AG08395 (cell line): ENCODE results near the gene DCDC2.
"Not testable (repeated sequence)": the region's sequence is repeated elsewhere in the genome, so short reads cannot be mapped to it uniquely, and the experiment has no call there.

ENCODE experiments used
- DNase-seq: peaks from one replicate; pipeline ENCODE4 v3.0.0; 2012; ENCODE audit warnings: mixed read lengths, low spot score

The DCDC2 gene

DNA sequence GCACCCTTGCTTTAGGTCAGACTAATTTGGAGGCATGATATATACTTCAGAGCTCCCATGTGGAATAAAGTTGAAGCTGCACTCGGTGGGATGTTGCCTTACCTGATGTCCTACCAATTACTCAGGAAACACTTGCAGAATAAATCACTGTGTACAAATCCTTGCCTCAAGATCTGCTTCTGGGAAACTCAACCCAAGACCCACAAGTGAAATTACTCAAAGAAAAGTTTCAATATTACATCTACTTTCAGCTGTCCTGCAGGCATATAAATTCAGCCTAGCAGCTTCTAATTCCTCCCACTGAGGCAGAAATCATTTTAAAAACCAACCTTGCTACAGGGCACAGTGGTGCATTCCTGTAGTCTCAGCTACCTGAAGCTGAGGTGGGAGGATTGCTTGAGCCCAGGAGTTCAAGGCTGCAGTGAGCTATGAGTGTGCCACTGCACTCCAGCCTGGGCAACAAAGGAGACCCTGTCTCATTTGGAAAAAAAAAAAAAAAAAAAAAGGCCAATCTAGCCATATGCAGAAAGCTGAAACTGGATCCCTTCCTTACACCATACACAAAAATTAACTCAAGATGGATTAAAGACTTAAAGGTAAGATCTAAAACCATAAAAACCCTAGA is 20.7 kb upstream of the DCDC2 start:
- no peak for DNase-seq

DNA sequence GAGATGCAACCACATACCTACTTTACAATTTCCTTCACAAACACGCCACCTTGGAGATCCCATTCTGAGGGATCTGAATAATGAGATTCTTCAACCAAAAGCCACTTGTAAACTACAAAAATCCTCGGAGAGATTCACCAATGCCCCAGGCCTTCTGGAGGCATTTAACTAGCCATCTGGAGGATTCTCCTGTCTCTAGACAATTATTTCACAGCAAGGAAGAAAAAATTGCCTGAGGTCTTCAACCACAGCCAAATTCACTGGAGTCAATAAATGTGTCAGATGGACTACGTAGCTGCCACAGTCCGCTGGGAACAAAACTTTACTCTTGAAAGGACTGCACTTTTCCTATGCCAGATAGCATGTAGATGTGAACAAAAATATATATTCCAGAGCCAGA is 19.0 kb upstream of the DCDC2 start:
- no peak for DNase-seq

DNA sequence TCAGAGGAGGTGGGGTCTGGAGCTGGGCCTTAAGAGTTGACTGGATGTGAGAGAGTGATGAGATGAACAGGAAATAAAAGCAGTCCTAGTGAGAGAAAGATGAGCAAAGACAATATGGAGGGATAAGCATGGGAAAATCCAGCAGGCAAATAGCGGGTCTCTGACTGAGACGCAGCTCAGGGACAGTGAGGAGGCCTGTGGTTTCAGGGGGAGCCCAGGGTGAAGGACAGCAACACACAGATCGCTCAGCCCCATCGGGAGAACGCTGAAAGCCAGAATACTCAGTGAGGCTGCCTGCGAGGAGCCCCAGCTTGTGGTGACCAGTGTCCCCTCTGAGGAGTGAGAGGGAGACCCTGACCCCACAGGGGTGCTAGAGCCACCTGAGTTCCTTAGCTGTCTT is 16.8 kb upstream of the DCDC2 start:
- no peak for DNase-seq

DNA sequence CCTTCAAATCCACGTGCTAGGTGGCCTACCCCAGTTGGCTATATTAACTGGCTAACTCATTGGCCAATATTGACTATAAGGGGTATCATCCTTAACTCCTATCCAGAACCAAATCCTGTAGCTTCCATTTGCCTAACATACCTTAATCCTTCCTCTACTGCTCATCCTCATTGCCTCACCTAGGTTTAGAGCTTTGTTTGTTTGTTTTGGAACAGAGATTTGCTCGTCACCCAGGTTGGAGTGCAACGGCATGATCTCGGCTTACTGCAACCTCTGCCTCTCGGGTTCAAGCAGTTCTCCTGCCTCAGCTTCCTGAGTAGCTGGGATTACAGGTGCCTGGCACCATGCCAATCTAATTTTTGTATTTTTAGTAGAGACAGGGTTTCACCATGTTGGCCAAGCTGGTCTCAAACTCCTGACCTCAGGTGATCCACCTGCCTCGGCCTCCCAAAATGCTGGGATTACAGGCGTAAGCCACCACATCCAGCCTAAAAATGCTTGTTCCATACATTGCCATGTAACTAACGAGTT is 7.3 kb upstream of the DCDC2 start:
- DNase-seq: not testable (repeated sequence)

DNA sequence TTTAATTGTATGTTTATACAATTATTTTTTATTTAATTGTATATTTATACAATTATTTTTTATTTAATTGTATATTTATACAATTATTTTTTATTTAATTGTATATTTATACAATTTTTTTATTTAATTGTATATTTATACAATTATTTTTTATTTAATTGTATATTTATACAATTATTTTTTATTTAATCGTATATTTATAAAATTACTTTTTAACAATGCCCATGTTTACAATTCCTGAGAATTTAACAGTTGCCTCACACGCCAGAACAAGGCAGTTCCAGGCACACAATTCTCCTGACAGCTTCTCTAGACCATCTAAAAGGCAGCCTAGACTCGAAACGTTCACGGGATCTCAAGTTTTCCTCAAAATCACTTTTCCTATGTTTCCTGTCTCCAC is 4.5 kb upstream of the DCDC2 start:
- DNase-seq: not testable (repeated sequence)

DNA sequence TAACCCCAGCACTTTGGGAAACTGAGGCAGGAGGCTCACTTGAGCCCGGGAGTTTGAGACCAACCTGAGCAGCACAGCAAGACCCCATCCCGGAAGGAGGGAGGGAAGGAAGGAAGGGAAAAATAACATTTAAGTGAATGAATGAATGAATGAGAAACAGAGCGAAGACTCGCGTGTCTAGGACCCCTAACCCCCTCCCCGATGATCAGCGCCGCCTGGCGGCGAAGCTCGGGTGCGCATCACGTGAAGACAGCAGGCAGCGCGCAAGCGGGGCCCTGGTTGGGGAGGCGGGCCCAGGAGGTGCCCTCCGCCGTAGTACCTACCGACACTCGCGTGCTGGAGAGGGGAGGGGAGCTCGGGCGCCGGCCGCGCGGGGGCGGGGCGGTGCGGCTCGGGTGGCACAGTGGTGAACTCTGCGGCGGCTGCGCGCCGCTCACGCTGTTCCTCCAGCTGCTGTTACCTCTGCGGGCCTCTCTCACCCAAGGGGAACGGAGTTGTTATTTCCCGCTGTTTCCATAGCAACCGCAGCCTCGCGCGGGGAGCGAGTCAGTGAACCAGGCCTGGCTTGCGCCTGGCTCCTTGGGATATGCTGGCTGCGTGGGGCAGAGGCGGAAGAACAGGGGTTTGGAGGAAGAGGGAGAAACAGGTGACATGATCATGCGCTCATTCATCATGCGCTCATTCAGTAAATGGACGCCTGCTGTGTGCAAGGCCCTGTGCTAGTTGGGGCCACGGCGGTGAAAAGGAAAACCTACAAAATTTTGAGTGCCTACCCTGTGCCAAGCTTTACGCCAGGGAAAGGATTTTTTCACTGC is 2.0 kb upstream of the DCDC2 start:
- peak; percentile 63 for DNase-seq

DNA sequence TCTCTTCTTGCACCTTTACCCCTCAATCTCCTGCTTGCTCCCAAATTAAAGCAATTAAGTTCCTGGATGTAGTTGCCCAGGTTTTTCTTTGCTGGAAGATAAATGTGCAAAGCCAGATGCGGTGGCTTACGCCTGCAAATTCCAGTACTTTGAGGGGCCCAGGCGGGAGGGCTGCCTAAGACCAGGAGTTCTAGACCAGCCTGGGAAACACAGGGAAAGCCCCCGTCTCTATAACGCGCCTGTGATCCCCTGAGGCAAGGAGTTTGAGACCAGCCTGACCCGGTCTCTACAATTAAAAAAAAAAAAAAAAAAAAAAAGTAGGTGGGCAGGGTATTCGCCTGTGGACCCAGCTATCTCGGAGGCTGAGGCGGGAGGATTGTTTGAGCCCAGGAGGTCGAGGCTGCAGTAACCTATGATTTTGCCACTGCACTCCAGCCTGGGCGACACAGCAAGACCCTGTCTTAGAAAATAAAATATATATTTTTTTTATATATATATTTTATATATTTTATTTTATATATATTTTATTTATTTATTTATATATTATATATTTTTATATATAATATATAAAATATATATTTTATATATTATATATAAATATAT is 461 bp upstream of the DCDC2 start:
- no peak for DNase-seq

DNA sequence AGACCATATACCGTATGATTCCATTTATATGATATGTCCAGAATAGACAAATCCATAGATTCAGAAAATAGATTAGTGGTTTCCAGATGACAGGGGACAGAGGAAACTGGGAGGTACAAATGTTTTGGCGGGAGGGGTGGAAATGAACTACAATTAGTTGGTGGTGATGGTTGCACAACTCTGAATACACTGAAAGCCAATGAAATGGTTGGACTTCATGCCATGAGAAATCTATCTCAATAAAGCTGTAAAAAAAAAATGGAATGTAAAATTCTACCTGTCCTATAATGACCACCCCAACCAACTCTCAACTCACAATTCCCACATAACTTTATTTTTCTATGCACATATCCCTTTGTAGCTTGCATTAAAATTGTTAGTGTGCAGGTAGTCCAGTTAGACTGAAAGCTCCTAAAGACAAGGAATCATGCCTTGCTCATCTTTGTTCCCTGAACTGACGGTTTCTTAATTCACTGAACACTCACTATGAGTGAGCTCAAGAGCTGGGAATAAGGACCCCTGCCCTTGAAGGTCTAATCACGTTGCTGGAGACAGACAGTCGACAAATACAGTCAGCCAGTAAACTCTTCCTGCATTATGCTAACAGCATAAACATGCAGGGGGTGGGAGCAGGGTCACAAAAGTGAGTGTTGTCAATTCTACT is 1.4 kb downstream of the DCDC2 start:
- no peak for DNase-seq

DNA sequence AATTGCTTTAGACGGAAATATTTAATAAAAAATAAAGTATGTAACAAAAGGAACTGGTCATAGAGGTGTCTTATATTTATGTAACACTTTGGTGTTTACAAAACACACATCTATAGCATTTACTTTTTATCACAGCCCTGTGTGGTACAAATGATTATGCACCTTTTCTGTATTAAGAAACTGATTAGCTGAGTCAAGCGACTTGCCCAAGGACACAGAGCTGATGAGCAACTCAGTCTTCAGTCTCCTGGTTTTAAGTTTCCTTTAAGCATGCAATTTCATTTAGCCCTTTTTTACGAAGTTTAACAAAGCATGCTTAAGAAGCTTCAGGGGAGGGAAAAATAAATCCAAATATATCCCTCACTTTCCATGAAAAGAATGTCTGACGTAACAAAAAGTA is 2.5 kb downstream of the DCDC2 start:
- no peak for DNase-seq

DNA sequence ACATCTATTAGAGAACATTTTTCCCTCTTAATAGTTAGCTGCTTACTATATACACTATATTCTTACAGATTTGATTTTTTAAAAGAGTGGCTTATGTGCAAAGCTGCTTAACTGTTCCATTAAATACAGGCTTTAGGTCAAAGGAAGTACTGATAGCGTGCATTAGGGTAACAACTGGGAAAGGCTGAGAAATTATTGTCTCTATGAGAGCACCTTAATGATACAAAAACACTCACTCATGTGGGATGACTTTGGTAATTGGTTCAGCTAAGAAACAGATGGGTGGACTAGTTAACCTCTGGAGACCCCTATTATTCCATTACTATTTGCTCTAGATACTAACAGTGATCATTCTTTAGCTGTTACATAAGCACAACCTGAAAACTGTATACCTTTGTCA is 4.0 kb downstream of the DCDC2 start:
- DNase-seq: no peak

DNA sequence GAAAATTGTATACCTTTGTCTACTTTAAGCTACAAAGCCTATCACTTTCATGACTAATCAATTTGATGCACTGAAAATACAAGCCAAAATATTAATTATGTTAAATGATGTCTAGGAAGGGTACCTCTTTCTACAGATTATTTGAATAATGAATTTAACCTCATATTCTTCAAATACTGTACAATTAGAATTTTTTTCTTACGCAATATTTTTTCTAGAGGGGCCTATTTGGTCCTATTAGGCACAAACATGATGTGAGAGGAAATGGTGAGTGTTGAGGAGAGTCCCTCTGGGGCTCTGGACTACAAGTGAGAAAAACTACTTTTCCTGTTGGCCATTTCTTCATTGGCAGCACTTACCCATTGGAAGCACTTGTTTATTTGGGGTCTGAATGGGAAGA is 5.4 kb downstream of the DCDC2 start:
- DNase-seq: no peak

DNA sequence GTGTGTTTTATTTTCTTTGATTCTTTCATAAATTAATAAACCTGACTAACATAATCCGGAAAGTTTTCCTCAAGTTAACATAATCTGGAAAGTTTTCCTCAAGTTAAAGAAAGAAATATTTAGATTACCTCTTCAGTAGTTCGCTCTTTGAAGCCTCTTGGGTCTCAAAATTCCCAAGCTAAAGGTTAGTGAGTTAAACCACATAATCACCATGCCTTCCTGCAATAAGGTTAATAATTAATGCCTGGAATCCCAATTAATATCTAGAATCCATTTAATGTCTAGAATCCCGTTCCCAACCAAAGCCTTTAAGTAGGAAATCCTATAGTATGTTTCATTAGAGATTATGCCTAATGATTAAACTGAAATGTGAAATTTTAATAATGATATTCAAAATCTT is 12.9 kb downstream of the DCDC2 start:
- DNase-seq: no peak

DNA sequence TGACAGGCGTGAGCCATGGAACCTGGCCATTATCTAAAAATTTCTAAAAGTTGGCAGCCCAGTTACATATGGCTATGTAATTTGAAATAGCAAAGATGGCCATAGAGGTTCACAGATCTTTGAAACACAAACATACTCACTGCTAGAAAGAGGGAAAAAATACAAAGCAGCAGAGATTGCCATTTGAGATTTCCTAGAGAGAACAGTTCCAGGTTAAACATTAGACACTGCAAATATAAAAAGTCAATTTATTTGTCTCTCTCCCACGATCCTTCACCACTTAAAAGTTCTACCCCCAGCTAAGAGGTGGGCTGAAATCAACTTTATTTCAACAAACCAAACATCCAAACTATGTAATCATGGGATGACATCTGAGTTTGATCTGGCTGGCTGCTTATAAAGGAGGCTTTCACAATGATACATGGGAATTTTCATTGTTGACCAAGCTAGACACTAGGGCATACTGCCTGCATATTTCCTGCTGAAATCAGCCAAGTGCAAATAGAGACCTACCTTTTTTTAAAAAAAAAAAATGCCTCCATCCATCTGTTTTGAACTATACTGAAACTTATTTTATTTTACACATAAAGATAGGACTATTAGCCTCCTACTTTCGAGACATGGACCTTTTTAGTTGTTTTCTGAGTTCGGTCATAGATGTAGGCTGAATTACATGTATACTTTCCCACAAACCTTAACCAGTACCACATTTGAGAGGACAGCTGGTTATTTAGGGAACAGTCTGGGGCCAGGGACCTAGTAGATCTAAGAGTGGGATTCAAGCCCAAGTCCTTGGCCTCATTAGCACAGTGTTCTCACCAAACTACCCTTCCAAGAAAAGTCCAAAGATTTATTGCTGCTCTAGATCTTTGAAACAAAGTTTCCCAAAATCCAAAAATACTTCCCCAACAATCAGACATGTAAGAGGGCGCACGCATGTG is 16.6 kb downstream of the DCDC2 start:
- no peak for DNase-seq

DNA sequence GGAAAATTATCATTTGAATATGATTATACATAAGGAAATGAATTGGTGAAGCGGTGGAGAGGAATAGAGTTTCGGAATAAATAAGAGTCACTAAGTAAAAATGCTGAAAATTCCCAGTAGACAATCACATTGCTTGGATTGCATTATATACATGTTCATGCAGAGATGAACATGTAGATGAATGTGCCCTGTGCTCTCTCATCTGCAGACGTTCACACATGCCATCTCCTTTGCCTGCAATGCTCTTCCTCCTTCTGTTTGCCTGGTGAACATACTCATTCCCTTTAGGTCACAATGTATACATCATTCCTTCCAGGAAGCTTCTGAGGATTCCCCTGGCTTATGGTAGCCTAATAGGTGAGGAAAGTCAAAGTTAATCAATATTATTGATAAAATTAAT is 17.9 kb downstream of the DCDC2 start:
- no peak for DNase-seq

DNA sequence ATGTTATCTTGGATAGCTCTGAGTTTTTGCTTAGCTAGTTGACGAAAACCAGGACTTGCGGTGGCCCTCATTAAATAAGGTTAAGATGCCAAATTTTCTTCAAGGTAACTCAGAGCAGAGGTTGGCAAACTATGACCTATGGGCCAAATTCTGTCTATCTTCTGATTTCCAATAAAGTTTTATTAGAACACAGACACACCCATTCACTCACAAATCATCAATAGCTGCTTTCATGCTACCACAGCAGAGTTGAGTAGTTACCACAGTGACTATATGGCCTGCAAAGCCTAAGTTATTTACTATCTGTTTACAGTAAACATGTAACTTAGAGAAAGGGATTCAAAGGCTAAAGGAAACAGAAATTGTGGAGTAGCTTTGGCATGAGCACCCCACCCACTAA is 23.6 kb downstream of the DCDC2 start:
- DNase-seq: no peak

DNA sequence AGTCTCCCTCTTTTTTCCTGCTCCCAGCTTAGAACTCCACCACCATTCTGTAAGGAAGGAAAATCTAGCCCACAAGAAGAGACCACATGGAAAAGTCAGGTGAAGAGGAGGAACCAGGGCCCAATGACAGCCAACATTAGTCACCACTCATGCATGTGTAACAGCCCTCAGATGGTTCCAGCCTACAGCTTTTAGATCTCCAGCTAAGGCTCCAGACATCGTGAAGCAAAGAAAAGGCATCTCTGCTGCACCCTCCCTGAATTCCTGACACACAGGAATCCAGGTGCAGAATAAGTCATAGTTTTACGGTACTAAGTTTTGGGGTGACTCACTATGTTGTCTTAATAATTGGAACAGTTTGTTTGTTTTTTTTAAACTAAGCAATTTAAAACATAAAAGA is 25.5 kb downstream of the DCDC2 start:
- DNase-seq: no peak

DNA sequence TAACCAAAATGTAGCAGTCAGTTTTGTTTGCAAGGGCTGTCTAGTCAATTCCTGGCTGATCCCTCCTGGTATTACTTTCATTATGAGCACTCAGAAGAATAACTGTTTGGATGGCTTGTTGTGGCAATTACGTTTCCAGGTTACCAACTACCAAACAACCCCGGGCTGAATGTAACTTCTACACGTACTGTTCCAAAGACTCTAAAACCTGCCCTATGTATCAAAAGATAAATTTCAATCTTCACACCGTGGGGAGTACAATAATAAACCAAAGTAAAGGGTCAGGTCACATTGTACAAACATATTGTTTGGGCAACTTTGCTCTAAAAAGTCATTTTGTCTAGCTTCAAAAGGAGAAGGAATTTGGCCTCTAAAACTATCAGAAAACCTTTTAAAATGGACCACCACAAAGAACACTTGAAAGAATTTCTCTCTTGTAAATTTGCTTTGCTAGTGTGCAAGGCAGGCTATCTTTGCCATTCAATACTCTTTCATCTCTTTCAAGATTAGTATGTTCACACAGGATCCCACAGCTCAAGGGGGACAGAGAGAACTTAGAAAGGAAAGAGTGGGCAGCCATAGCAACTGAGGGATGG is 27.6 kb downstream of the DCDC2 start:
- no peak for DNase-seq

DNA sequence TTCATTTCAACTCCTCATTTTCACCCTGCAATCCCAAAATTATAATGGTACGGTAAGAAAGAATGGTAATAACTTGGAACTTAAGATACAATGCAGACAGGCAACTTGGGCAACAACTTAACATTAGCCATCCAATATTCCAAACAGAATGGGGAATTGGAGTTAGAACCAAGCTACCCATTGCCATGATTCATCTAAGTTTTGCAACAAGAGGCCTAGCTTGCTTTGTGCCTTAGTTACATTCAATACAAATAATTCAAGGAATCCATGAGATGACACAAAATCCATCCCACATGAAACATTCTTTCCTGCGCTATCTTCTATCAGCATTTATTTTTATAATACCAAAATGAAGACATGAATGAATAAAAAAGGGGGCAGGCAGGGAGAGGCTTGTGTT is 28.4 kb downstream of the DCDC2 start:
- DNase-seq: no peak

DNA sequence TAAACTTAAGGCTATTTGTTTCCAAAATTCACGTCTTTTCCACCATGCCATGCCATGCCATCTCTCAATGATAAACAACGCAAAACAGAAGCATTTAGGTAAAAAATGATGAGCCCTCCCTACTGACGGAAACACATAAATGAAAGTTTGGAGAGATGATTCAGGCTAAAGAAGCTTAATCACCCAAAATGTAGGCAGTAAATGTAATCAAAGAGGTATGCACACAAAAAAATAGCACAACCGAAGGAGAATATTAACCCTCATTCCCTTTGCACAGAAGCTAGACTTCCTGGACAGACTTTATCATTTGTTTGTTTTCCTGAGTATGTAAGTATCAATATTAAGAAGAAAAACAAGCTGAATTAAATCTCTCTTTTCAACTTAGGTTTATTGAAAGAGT is 28.8 kb downstream of the DCDC2 start:
- no peak for DNase-seq

DNA sequence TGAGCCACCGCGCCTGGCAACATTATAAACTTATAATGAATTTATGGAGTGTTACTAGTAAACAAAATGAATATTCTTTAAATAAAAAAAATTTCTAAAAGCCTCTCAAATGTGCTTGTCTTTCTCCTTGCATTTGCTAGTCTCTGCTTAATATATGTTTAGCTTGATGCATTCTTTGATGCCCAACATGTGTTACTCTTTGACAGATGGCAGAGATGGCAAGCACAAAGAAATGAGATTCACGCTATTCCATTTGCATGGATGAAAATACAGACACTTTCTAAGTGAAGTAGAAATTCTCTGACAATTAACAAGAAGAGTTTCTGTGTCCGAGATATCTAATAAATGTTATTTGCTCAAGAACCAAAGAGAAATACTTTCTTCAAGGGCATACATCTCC is 30.1 kb downstream of the DCDC2 start:
- DNase-seq: no peak

DNA sequence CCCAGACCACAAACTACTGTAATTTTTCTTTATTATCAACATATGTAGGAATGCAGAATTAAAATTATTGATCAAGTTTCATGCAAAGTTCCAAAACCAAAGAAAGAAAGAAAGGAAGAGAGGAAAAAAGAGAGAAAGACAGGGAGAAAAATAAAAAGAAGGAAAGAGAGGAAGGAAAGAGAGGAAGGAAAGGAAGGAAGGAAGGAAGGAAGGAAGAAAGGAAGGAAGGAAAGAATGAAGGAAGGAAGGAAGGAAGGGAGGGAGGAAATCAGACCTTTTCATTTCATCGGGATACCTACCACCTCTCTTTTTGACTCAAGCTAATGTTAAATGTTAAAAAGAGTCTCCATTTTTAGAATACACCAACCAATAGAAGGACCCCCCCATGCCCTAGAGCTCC is 31.9 kb downstream of the DCDC2 start:
- no peak for DNase-seq
